ENCODE results near the gene TTC34. TPM values are rescaled to one million over a fixed set of nuclear protein-coding genes. Genes with fewer than 3 reads are reported as not detected.

TTC34 gene
- total RNA-seq, 1 experiment from 2014 or later = 0.92 TPM

DNA sequence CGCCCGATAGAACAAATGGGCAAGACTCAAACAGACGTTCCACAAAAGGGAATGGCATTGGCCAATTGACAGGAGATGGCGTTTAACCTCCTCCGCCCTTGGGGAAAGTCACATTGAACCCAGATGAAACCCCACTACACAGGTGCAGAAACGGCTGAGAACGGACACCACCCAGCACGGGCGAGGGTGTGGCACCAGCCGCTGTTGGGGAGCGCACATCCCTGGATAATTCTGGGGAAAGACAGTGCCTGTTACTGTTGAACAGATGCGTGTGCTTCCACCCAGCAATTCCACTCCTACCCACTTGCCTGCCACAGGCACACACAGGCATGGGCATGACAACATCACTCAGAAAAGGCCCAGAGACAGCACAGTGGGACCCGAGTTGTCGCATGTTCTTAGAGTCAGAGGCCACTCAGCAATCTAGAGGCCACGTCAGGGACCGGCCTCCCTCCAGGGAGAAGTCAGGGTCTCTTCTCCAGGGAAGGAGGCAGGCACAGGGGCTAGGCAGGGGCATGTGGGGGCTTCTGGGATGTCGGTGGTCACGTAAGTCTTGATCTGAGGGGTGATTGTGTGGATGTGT, 199.7 kb downstream of the TTC34 start:
- H3K23ac ChIP-seq (ENCODE audit: insufficient read length, low read depth, low read length) = no peak overlapping the region
- Mint-ChIP-seq H3K4me3 (no peak overlapping the region), H3K9me3 (peaks cover 3 to 9% of the 10 kb centered on the region in 2 experiments; a peak in 3 of 5 replicates), H3K4me1 (no peaks in the 10 kb centered on the region), H3K36me3 (ENCODE audit: insufficient read depth in 1 of 3, low read depth in 3 of 3) (no peaks in the 10 kb centered on the region), H3K27ac (no peak overlapping the region), H3K27me3 (ENCODE audit: low read depth) (peaks cover 25% of the 10 kb centered on the region)
- no peak overlapping the region for H3K27ac ChIP-seq (ENCODE audit: insufficient read length, low read depth, low read length)
- no peak overlapping the region for H4K8ac ChIP-seq (replicated peaks; ENCODE audit: insufficient read length, low read depth, low read length)
- H2AFZ ChIP-seq (ENCODE audit: low read length) = no peak overlapping the region
- no peaks in the 10 kb centered on the region for H3K9me3 ChIP-seq (ENCODE audit: control insufficient read depth, low read depth, low read length)
- no peak overlapping the region for H2BK120ac ChIP-seq (ENCODE audit: low read depth, low read length, poor library complexity, severe bottlenecking)
- no peak overlapping the region for H3K4ac ChIP-seq (ENCODE audit: low read depth, low read length)
- no peak overlapping the region for H2BK15ac ChIP-seq (ENCODE audit: low read depth, low read length)
- TF ChIP-seq, protein P1, sequence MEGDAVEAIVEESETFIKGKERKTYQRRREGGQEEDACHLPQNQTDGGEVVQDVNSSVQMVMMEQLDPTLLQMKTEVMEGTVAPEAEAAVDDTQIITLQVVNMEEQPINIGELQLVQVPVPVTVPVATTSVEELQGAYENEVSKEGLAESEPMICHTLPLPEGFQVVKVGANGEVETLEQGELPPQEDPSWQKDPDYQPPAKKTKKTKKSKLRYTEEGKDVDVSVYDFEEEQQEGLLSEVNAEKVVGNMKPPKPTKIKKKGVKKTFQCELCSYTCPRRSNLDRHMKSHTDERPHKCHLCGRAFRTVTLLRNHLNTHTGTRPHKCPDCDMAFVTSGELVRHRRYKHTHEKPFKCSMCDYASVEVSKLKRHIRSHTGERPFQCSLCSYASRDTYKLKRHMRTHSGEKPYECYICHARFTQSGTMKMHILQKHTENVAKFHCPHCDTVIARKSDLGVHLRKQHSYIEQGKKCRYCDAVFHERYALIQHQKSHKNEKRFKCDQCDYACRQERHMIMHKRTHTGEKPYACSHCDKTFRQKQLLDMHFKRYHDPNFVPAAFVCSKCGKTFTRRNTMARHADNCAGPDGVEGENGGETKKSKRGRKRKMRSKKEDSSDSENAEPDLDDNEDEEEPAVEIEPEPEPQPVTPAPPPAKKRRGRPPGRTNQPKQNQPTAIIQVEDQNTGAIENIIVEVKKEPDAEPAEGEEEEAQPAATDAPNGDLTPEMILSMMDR (conservative IDR thresholded peaks at IDR 0.05) = no peak
- H2BK12ac ChIP-seq (ENCODE audit: insufficient read length, low read depth, low read length) = no peak overlapping the region
- H3T11ph ChIP-seq (ENCODE audit: low read length) = no peak overlapping the region
- H3K56ac ChIP-seq (ENCODE audit: insufficient read length, low read depth, low read length) = no peak overlapping the region
- H3K79me2 ChIP-seq (ENCODE audit: insufficient read depth, low read length) = no peaks in the 10 kb centered on the region
- H3K14ac ChIP-seq (ENCODE audit: insufficient read depth, low read length) = no peak overlapping the region
- no peak overlapping the region for H2BK20ac ChIP-seq (ENCODE audit: low read depth, low read length, poor library complexity, severe bottlenecking)
- no peaks in the 10 kb centered on the region for H3K23me2 ChIP-seq (ENCODE audit: insufficient read length, low read depth, low read length, poor library complexity, severe bottlenecking)
- H4K20me1 ChIP-seq (ENCODE audit: control insufficient read depth, insufficient read depth, insufficient read length) = no peaks in the 10 kb centered on the region
- no peak for DNase-seq
- H3K18ac ChIP-seq (ENCODE audit: insufficient read length, low read depth, low read length) = no peak overlapping the region
- H4K91ac ChIP-seq (ENCODE audit: insufficient read length, low read depth, low read length) = no peak overlapping the region
- no peak overlapping the region for H2AK5ac ChIP-seq (ENCODE audit: insufficient read length, low read length)
- H2BK5ac ChIP-seq (ENCODE audit: insufficient read length, low read length) = no peak overlapping the region
- H3K4me1 ChIP-seq (ENCODE audit: insufficient read depth, low read length) = no peaks in the 10 kb centered on the region
- H3K79me1 ChIP-seq (ENCODE audit: insufficient read depth, low read depth, low read length, poor library complexity, severe bottlenecking) = no peaks in the 10 kb centered on the region
- no peak overlapping the region for H4K5ac ChIP-seq (ENCODE audit: insufficient read length, low read depth, low read length)
- no peak overlapping the region for H3K4me2 ChIP-seq (ENCODE audit: insufficient read depth, insufficient read length, low read length)
- no peak overlapping the region for H3K9ac ChIP-seq (ENCODE audit: extremely low read depth, insufficient read length, low read length)
- WGBS (ENCODE audit: extremely low coverage, insufficient read length, low lambda C conversion rate) = no CpG with 5 or more reads among the region's 18 CpGs
- H3K27me3 ChIP-seq (ENCODE audit: insufficient read depth, low read length) = no peaks in the 10 kb centered on the region

Measured in H9 (cell line).